ENCODE data around the gene HASPIN.

GRCh38 chr17:3693829-3694231, 29.9 kb upstream of the HASPIN start:
- TF ChIP-seq CTCF (IDR thresholded peaks at IDR 0.05): no peak
- no peak for TF ChIP-seq EP300 (IDR thresholded peaks at IDR 0.05)
- TF ChIP-seq POLR2A (IDR thresholded peaks at IDR 0.05): no peak

Data from gastroesophageal sphincter (tissue), 3 donors.